ENCODE measurements around the gene NADK2. TPM values are rescaled to one million over a fixed set of nuclear protein-coding genes. Genes with fewer than 3 reads are reported as not detected.

The NADK2 gene
- total RNA-seq, 1 experiment from 2014 or later: 12.2 TPM

GRCh38 chr5:36238502-36239295 lies 3.0 kb downstream of the NADK2 start:
- H3K23me2 ChIP-seq (ENCODE audit: insufficient read length, low read depth, low read length, poor library complexity, severe bottlenecking): no peaks in the 10 kb centered on the region
- H4K91ac ChIP-seq (ENCODE audit: insufficient read length, low read depth, low read length): no peak overlapping the region
- no peak overlapping the region for H4K5ac ChIP-seq (ENCODE audit: insufficient read length, low read depth, low read length)
- no peak overlapping the region for H4K8ac ChIP-seq (replicated peaks; ENCODE audit: insufficient read length, low read depth, low read length)
- no peak overlapping the region for H3K27ac ChIP-seq (ENCODE audit: insufficient read length, low read depth, low read length)
- no peak overlapping the region for H3K9ac ChIP-seq (ENCODE audit: extremely low read depth, insufficient read length, low read length)
- H2BK12ac ChIP-seq (ENCODE audit: insufficient read length, low read depth, low read length): no peak overlapping the region
- H3K4me2 ChIP-seq (ENCODE audit: insufficient read depth, insufficient read length, low read length): no peak overlapping the region
- WGBS (ENCODE audit: extremely low coverage, insufficient read length, low lambda C conversion rate): no CpG with 5 or more reads among the region's 2 CpGs
- no peak overlapping the region for H2AK5ac ChIP-seq (ENCODE audit: insufficient read length, low read length)
- Mint-ChIP-seq H3K27me3 (ENCODE audit: low read depth) (peaks cover 13% of the 10 kb centered on the region), H3K4me1 (peaks cover 25 to 31% of the 10 kb centered on the region in 2 experiments), H3K9me3 (peaks cover 5 to 11% of the 10 kb centered on the region in 2 experiments; a peak in 3 of 5 replicates), H3K27ac (no peak overlapping the region), H3K4me3 (no peak overlapping the region), H3K36me3 (ENCODE audit: insufficient read depth in 1 of 3, low read depth in 3 of 3) (peaks cover 0 to 14% (median 2%) of the 10 kb centered on the region in 3 experiments; a peak in 3 of 7 replicates)
- H2BK15ac ChIP-seq (ENCODE audit: low read depth, low read length): no peak overlapping the region
- no peak overlapping the region for H2BK20ac ChIP-seq (ENCODE audit: low read depth, low read length, poor library complexity, severe bottlenecking)
- no peaks in the 10 kb centered on the region for H3K9me3 ChIP-seq (ENCODE audit: control insufficient read depth, low read depth, low read length)
- no peak overlapping the region for H3K18ac ChIP-seq (ENCODE audit: insufficient read length, low read depth, low read length)
- TF ChIP-seq CTCF (conservative IDR thresholded peaks at IDR 0.05): no peak
- DNase-seq: no peak
- H3T11ph ChIP-seq (ENCODE audit: low read length): no peak overlapping the region
- no peak overlapping the region for H3K23ac ChIP-seq (ENCODE audit: insufficient read length, low read depth, low read length)
- H3K79me2 ChIP-seq (ENCODE audit: insufficient read depth, low read length): no peaks in the 10 kb centered on the region
- H3K4me1 ChIP-seq (ENCODE audit: insufficient read depth, low read length): no peaks in the 10 kb centered on the region
- no peak overlapping the region for H2BK120ac ChIP-seq (ENCODE audit: low read depth, low read length, poor library complexity, severe bottlenecking)
- H2BK5ac ChIP-seq (ENCODE audit: insufficient read length, low read length): no peak overlapping the region
- no peak overlapping the region for H3K4ac ChIP-seq (ENCODE audit: low read depth, low read length)
- H3K27me3 ChIP-seq (ENCODE audit: insufficient read depth, low read length): no peaks in the 10 kb centered on the region; the same call in 1 of the 2 replicates
- H3K14ac ChIP-seq (ENCODE audit: insufficient read depth, low read length): no peak overlapping the region
- H2AFZ ChIP-seq (ENCODE audit: low read length): no peak overlapping the region
- no peaks in the 10 kb centered on the region for H3K79me1 ChIP-seq (ENCODE audit: insufficient read depth, low read depth, low read length, poor library complexity, severe bottlenecking)
- no peaks in the 10 kb centered on the region for H4K20me1 ChIP-seq (ENCODE audit: control insufficient read depth, insufficient read depth, insufficient read length)
- no peak overlapping the region for H3K56ac ChIP-seq (ENCODE audit: insufficient read length, low read depth, low read length)
